Cardiac fibroblast (primary cell): ENCODE data around the gene PPL.

Experiments
- DNase-seq, 2 donors: peaks; one replicate each; pipeline versions ENCODE4 v3.0.0 to v3.0.0-alpha.2; 2010; ENCODE audit warnings: low read depth in 2 of 2
- H3K4me3 ChIP-seq, 2 donors: replicated peaks in 1 of 2; 1 replicate in 1 of 2; 2 replicates in 1 of 2; pipeline ENCODE4 v1.5.1; 2011; ENCODE audit warnings: low read depth in 2 of 2, low read length in 2 of 2, mild to moderate bottlenecking in 2 of 2, moderate library complexity in 1 of 2
- CTCF ChIP-seq: IDR thresholded peaks from one replicate; pipeline ENCODE4 v1.5.1; 2011; ENCODE audit warnings: low read depth, mild to moderate bottlenecking, low read length, inconsistent platforms

Gene PPL

GRCh38 chr16:4946917-4947316 is 10.0 kb upstream of the PPL start:
- DNase-seq = no peak
- no peak for TF ChIP-seq CTCF

GRCh38 chr16:4945560-4946502 is 8.9 kb upstream of the PPL start:
- TF ChIP-seq CTCF = no peak
- no peak overlapping the region for H3K4me3 ChIP-seq
- DNase-seq = peak; percentile 18 to 23

More at GRCh38 chr16:4946917-4947316, 10.0 kb upstream of the PPL start:
- H3K4me3 ChIP-seq = no peak overlapping the region

- no peak for TF ChIP-seq CTCF
- no peak overlapping the region for H3K4me3 ChIP-seq
- peak; percentile 98 to 99 for DNase-seq
Observed at GRCh38 chr16:4944333-4945281, 7.7 kb upstream of the PPL start.

GRCh38 chr16:4942481-4942880 is 5.5 kb upstream of the PPL start:
- no peak for TF ChIP-seq CTCF
- no peak for DNase-seq
- H3K4me3 ChIP-seq = no peak overlapping the region

- DNase-seq = no peak
- TF ChIP-seq CTCF = no peak
- no peak overlapping the region for H3K4me3 ChIP-seq
Observed at GRCh38 chr16:4940719-4941118, 3.8 kb upstream of the PPL start.

GRCh38 chr16:4938683-4939030 is 1.7 kb upstream of the PPL start:
- TF ChIP-seq CTCF = no peak
- peak; percentile 30 to 57 for DNase-seq
- no peak overlapping the region for H3K4me3 ChIP-seq
